Measurements from ENCODE around the gene MSANTD7.
"Not testable (repeated sequence)": the region's sequence is repeated elsewhere in the genome, so short reads cannot be mapped to it uniquely, and the experiment has no call there.

DNA sequence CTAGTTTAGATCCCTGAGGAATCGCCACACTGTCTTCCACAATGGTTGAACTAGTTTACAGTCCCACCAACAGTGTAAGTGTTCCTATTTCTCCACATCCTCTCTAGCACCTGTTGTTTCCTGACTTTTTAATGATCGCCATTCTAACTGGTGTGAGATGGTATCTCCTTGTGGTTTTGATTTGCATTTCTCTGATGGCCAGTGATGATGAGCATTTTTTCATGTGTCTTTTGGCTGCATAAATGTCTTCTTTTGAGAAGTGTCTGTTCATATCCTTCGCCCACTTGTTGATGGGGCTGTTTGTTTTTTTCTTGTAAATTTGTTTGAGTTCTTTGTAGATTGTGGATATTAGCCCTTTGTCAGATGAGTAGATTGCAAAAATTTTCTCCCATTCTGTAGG is 26.8 kb downstream of the MSANTD7 start:
- TF ChIP-seq, protein P1, sequence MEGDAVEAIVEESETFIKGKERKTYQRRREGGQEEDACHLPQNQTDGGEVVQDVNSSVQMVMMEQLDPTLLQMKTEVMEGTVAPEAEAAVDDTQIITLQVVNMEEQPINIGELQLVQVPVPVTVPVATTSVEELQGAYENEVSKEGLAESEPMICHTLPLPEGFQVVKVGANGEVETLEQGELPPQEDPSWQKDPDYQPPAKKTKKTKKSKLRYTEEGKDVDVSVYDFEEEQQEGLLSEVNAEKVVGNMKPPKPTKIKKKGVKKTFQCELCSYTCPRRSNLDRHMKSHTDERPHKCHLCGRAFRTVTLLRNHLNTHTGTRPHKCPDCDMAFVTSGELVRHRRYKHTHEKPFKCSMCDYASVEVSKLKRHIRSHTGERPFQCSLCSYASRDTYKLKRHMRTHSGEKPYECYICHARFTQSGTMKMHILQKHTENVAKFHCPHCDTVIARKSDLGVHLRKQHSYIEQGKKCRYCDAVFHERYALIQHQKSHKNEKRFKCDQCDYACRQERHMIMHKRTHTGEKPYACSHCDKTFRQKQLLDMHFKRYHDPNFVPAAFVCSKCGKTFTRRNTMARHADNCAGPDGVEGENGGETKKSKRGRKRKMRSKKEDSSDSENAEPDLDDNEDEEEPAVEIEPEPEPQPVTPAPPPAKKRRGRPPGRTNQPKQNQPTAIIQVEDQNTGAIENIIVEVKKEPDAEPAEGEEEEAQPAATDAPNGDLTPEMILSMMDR (IDR thresholded peaks at IDR 0.05; ENCODE audit: low read depth, low read length) = not testable (repeated sequence)
- TF ChIP-seq EZH2phosphoT487 (IDR thresholded peaks at IDR 0.05; ENCODE audit: low read depth) = not testable (repeated sequence)

All from OCI-LY3 (cell line).